ENCODE measurements around the gene DSC1. TPM values are rescaled to one million over a fixed set of nuclear protein-coding genes. Genes with fewer than 3 reads are reported as not detected.

DSC1 gene
- total and polyA plus RNA-seq, 2 of the 8 experiments (the other 6 are each of a cell fraction or from before 2014, with no cell fraction given), result 0.02 TPM; not detected in 1

GRCh38 chr18:31204833-31205232 is 42.2 kb upstream of the DSC1 start:
- H3K56ac ChIP-seq (replicated peaks; ENCODE audit: insufficient read length, low read depth, low read length), result no peak overlapping the region
- no peak overlapping the region for H3K23ac ChIP-seq (ENCODE audit: insufficient read length)
- no peak overlapping the region for H4K8ac ChIP-seq (ENCODE audit: extremely low read depth, insufficient read depth, low read length)
- peaks cover 0 to 3% (median 3%) of the 10 kb centered on the region in 4 experiments; a peak in 3 of 7 replicates for H3K4me1 ChIP-seq (replicated peaks in 1 of 4; ENCODE audit: control insufficient read depth in 3 of 4, insufficient read depth in 4 of 4, low read length in 3 of 4)
- no peak overlapping the region for H4K91ac ChIP-seq (replicated peaks; ENCODE audit: insufficient read length, low read length)
- DNase-seq (ENCODE audit: low read depth in 1 of 2, low spot score in 2 of 2) (no peak), FAIRE-seq (no peak)
- H3K36me3 ChIP-seq (ENCODE audit: control insufficient read depth in 2 of 4, insufficient read depth in 4 of 4, low read length in 3 of 4), result no peaks in the 10 kb centered on the region
- no peak overlapping the region for H3K4ac ChIP-seq (replicated peaks; ENCODE audit: insufficient read length, low read depth, low read length)
- no peak overlapping the region for H2AFZ ChIP-seq (ENCODE audit: low read length)
- no peaks in the 10 kb centered on the region for H3K79me2 ChIP-seq (ENCODE audit: control insufficient read depth in 1 of 2, insufficient read depth in 2 of 2, low read length in 2 of 2)
- no peak overlapping the region for H2AK5ac ChIP-seq (ENCODE audit: low read depth, low read length)
- no peaks in the 10 kb centered on the region for H3K9me3 ChIP-seq (ENCODE audit: insufficient read depth in 2 of 2, low read depth in 1 of 2, low read length in 1 of 2)
- CTCF ChIA-PET (ENCODE audit: partially characterized antibody), result no interaction called here
- H3K4me3 ChIP-seq (ENCODE audit: extremely low read depth in 1 of 4, insufficient read depth in 2 of 4, low read depth in 3 of 4, low read length in 4 of 4), result no peak overlapping the region
- no peak overlapping the region for H4K5ac ChIP-seq (ENCODE audit: insufficient read length, low read depth, low read length)
- no peak overlapping the region for H3K18ac ChIP-seq (ENCODE audit: extremely low read depth, low read length)
- no peak overlapping the region for H3K4me2 ChIP-seq (ENCODE audit: insufficient read depth in 1 of 2, low read depth in 2 of 2, low read length in 2 of 2)
- H3K9ac ChIP-seq (replicated peaks in 1 of 4; ENCODE audit: extremely low read depth in 1 of 4, low read depth in 3 of 4, low read length in 3 of 4), result no peak overlapping the region
- no peak overlapping the region for H2BK12ac ChIP-seq (ENCODE audit: low read depth, low read length)
- no peak overlapping the region for H2BK120ac ChIP-seq (replicated peaks; ENCODE audit: low read depth, low read length)
- 92% methylated on average over 4 of the region's 4 CpGs; no CpG with 5 or more reads in 1 of the 2 experiments for WGBS, 2 experiments (ENCODE audit: extremely low coverage in 1 of 2, insufficient coverage in 1 of 2, insufficient read length in 1 of 2, insufficient replicate concordance in 2 of 2, low coverage in 1 of 2, low lambda C conversion rate in 2 of 2, missing lambda C conversion rate in 1 of 2)
- POLR2A ChIA-PET (ENCODE audit: partially characterized antibody), result no interaction called here
- no peak overlapping the region for H2BK15ac ChIP-seq (ENCODE audit: low read length)
- H3K27ac ChIP-seq (ENCODE audit: low read depth, low read length), result no peak overlapping the region
- no peaks in the 10 kb centered on the region for H3K79me1 ChIP-seq (ENCODE audit: low read depth, low read length)
- H2BK5ac ChIP-seq (ENCODE audit: low read depth, low read length), result no peak overlapping the region; the same call in 1 of the 2 replicates
- no peak overlapping the region for H2BK20ac ChIP-seq (ENCODE audit: low read length)
- no peaks in the 10 kb centered on the region for H4K20me1 ChIP-seq (replicated peaks in 1 of 2; ENCODE audit: control insufficient read depth in 1 of 2, insufficient read depth in 2 of 2, low read length in 2 of 2)
- no peaks in the 10 kb centered on the region for H3K27me3 ChIP-seq (replicated peaks in 1 of 4; ENCODE audit: control insufficient read depth in 3 of 4, extremely low read depth in 1 of 4, insufficient read depth in 3 of 4, low read length in 3 of 4)
- H3K14ac ChIP-seq (ENCODE audit: insufficient read length), result no peak overlapping the region
- H3K23me2 ChIP-seq (ENCODE audit: low read depth, low read length), result no peaks in the 10 kb centered on the region; the same call in 1 of the 2 replicates
- TF ChIP-seq SRF (IDR thresholded peaks at IDR 0.05; ENCODE audit: low read depth, low read length), result no peak
- no peak for TF ChIP-seq JUND (IDR thresholded peaks at IDR 0.05; ENCODE audit: low read length)
- TF ChIP-seq TCF12 (IDR thresholded peaks at IDR 0.05; ENCODE audit: low read depth, low read length), result no peak
- no peak for TF ChIP-seq CTCF (IDR thresholded peaks at IDR 0.05; ENCODE audit: control extremely low read depth in 1 of 3, insufficient read depth in 1 of 3, low read depth in 1 of 3, low read length in 3 of 3)
- TF ChIP-seq EGR1 (IDR thresholded peaks at IDR 0.05; ENCODE audit: borderline replicate concordance, low read depth, low read length), result no peak
- no peak for TF ChIP-seq POLR2A (IDR thresholded peaks at IDR 0.05; ENCODE audit: control extremely low read depth in 1 of 2, low read depth in 2 of 2, low read length in 2 of 2)
- no peak for TF ChIP-seq JUN (IDR thresholded peaks at IDR 0.05; ENCODE audit: low read depth, low read length)
- no peak for TF ChIP-seq TBP (IDR thresholded peaks at IDR 0.05; ENCODE audit: low read depth, low read length)
- TF ChIP-seq GTF2F1 (IDR thresholded peaks at IDR 0.05; ENCODE audit: borderline replicate concordance, low read depth, low read length), result no peak
- no peak for TF ChIP-seq CHD1 (IDR thresholded peaks at IDR 0.05; ENCODE audit: low read depth, low read length)
- TF ChIP-seq KDM4A (IDR thresholded peaks at IDR 0.05; ENCODE audit: low read depth, low read length, severe bottlenecking), result no peak
- no peak for TF ChIP-seq POLR2AphosphoS5 (IDR thresholded peaks at IDR 0.05; ENCODE audit: low read depth, low read length)
- no peak for TF ChIP-seq TEAD4 (IDR thresholded peaks at IDR 0.05; ENCODE audit: low read depth, low read length)
- no peak for TF ChIP-seq CBX5 (IDR thresholded peaks at IDR 0.05; ENCODE audit: low read depth, low read length)
